Nephron (organoid): ENCODE measurements around the gene PHF24.

ENCODE experiments used
- H3K27ac Mint-ChIP-seq, 3 experiments: 2 replicates each; pipeline ENCODE4 v1.8.0; 2020; ENCODE audit warnings: mixed read lengths in 3 of 3, mild to moderate bottlenecking in 2 of 3, moderate library complexity in 1 of 3
- H3K27me3 Mint-ChIP-seq: 2 replicates; pipeline ENCODE4 v1.8.0; 2021; ENCODE audit warnings: low read depth, mild to moderate bottlenecking, moderate library complexity, mixed read lengths
- H3K36me3 Mint-ChIP-seq: 2 replicates; pipeline ENCODE4 v1.8.0; 2020; ENCODE audit warnings: low read depth, mixed read lengths
- H3K4me1 Mint-ChIP-seq: 2 replicates; pipeline ENCODE4 v1.8.0; 2020; ENCODE audit warnings: mixed read lengths
- H3K4me3 Mint-ChIP-seq, 3 experiments: 2 replicates each; pipeline ENCODE4 v1.8.0; 2020; ENCODE audit warnings: mild to moderate bottlenecking in 3 of 3, mixed read lengths in 3 of 3, moderate library complexity in 2 of 3
- H3K9me3 Mint-ChIP-seq: 2 replicates; pipeline ENCODE4 v1.8.0; 2020; ENCODE audit warnings: mixed read lengths
- CTCF ChIP-seq, 3 experiments: fragments of 200-600 bp; sonication (generic); IDR thresholded peaks; one replicate each; pipeline ENCODE4 v1.5.0; 2021; ENCODE audit warnings: antibody characterized with exemption in 3 of 3; ENCODE audit not compliant: unreplicated experiment in 3 of 3

Gene PHF24

GRCh38 chr9:35027860-35028259, 69.8 kb downstream of the PHF24 start:
- H3K4me1 Mint-ChIP-seq, result peaks cover 22% of the 10 kb centered on the region
- no peak for TF ChIP-seq CTCF (IDR thresholded peaks at IDR 0.05; ENCODE audit: unreplicated experiment in 3 of 3)
- H3K27me3 Mint-ChIP-seq, result no peaks in the 10 kb centered on the region
- H3K4me3 Mint-ChIP-seq, result no peak overlapping the region
- H3K27ac Mint-ChIP-seq, result no peak overlapping the region
- no peaks in the 10 kb centered on the region for H3K9me3 Mint-ChIP-seq
- H3K36me3 Mint-ChIP-seq, result peaks cover 25% of the 10 kb centered on the region

- TF ChIP-seq CTCF (IDR thresholded peaks at IDR 0.05; ENCODE audit: unreplicated experiment in 3 of 3), result no peak
Measured at GRCh38 chr9:35028341-35028740, 70.3 kb downstream of the PHF24 start.

GRCh38 chr9:35029241-35029640, 71.2 kb downstream of the PHF24 start:
- Mint-ChIP-seq H3K4me1 (peaks cover 22% of the 10 kb centered on the region), H3K9me3 (no peaks in the 10 kb centered on the region), H3K36me3 (peaks cover 16% of the 10 kb centered on the region), H3K27me3 (no peaks in the 10 kb centered on the region), H3K27ac (no peak overlapping the region), H3K4me3 (no peak overlapping the region)
- no peak for TF ChIP-seq CTCF (IDR thresholded peaks at IDR 0.05; ENCODE audit: unreplicated experiment in 3 of 3)

More at GRCh38 chr9:35028341-35028740, 70.3 kb downstream of the PHF24 start:
- Mint-ChIP-seq H3K36me3 (peaks cover 24% of the 10 kb centered on the region), H3K4me1 (peaks cover 22% of the 10 kb centered on the region), H3K27ac (no peak overlapping the region), H3K27me3 (no peaks in the 10 kb centered on the region), H3K4me3 (no peak overlapping the region), H3K9me3 (no peaks in the 10 kb centered on the region)

GRCh38 chr9:35029852-35030251, 71.8 kb downstream of the PHF24 start:
- Mint-ChIP-seq H3K36me3 (peaks cover 16% of the 10 kb centered on the region), H3K9me3 (no peaks in the 10 kb centered on the region), H3K4me1 (peaks cover 22% of the 10 kb centered on the region), H3K27me3 (no peaks in the 10 kb centered on the region), H3K4me3 (no peak overlapping the region), H3K27ac (no peak overlapping the region)
- TF ChIP-seq CTCF (IDR thresholded peaks at IDR 0.05; ENCODE audit: unreplicated experiment in 3 of 3), result no peak
